DMS53 (cell line): ENCODE measurements around the gene PTK7.
A peak's percentile ranks its signal among the peaks of the same experiment; 100 is the strongest.
"Not testable (repeated sequence)": the region's sequence is repeated elsewhere in the genome, so short reads cannot be mapped to it uniquely, and the experiment has no call there.

ENCODE experiments used
- DNase-seq: peaks from one replicate; lab custom pipeline; 2025; lab: John Stamatoyannopoulos, UW

PTK7 gene

DNA sequence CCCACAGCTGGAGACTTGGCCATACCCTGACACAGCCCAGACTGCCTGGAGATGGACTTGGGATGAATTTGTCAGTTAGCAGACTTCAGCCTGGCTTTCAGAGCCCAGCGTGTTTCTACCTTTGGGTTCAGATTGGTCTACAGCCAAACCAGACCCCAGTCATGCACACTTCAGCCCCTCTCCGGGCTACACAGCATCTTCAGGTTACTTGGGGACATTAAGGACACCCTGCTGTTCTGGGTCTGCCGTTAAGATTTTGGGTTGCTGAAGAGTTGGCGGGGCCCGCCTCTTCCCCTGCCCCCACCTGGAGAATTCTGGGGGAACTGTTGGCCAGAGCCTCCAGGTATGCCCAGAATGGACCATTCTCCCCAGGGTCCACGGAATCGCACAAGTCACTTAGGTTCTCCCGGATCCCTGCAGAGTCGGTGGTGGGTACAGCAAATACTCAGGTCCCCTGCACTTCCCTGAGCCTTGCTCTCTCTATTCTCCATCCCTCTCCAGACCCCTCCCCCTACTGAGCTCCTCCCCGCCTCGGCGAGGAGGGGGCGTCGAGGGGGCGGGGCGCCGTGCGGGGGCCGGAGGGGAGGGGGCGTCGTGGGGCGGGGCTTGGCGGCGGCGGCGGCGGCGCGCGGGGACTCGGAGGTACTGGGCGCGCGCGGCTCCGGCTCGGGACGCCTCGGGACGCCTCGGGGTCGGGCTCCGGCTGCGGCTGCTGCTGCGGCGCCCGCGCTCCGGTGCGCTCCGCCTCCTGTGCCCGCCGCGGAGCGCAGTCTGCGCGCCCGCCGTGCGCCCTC, at the start of gene PTK7:
TSS of gene PTK7 (plus strand) at position 645 of the 794 bp plus-strand sequence. CDS start 175 bp downstream, outside the sequence.
- peak; percentile 77 for DNase-seq

DNA sequence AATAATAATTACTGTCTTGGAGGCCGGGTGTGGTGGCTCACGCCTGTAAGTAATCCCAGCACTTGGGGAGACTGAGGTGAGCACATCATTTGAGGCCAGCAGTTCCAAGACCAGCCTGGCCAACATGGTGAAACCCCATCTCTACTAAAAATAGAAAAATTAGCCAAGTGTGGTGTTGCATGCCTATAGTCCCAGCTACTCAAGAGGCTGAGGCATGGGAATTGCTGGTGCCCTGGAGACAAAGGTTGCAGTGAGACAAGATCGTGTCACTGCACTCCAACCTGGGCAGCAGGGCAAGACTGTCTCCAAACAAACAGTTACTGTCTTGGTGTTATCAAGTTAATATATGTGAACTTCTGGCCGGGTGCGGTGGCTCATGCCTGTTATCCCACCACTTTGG, 49.7 kb upstream of the PTK7 start:
- DNase-seq, result no peak

DNA sequence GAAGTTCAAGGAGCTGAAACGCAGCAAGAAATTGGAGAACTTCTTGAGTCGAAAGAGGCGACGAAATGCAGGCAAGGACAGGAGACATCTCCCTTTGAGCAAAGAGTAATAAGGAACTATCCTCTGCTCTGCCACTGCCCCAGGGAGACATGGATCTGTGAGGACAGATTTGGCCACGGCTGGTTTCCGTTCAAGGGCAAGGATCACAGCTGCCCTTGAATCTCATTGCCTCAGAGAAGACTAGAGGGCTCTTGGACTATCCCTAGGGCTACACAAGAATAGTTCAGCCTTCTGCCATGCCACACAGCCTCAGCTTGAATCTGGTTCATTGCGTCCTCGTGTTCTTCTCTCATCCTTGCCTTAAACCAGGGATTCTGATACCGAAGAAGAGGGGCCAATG, 47.0 kb upstream of the PTK7 start:
- no peak for DNase-seq

DNA sequence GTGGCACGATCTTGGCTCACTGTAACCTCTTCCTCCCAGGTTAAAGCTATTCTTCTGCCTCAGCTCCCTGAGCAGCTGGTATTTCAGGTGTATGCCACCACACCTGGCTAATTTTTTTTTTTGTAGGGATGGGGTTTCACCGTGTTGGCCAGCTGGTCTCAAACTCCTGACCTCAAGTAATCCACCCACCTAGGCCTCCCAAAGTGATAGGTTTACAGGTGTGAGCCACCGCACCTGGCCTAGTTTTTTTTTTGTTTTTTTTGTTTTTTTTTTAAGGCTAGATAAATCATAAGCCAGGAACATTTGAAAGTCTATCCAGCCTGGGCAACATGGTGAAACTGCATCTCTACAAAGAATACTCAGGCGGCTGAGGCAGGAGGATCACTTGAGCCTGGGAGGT, 43.8 kb upstream of the PTK7 start:
- peak; percentile 13 for DNase-seq

DNA sequence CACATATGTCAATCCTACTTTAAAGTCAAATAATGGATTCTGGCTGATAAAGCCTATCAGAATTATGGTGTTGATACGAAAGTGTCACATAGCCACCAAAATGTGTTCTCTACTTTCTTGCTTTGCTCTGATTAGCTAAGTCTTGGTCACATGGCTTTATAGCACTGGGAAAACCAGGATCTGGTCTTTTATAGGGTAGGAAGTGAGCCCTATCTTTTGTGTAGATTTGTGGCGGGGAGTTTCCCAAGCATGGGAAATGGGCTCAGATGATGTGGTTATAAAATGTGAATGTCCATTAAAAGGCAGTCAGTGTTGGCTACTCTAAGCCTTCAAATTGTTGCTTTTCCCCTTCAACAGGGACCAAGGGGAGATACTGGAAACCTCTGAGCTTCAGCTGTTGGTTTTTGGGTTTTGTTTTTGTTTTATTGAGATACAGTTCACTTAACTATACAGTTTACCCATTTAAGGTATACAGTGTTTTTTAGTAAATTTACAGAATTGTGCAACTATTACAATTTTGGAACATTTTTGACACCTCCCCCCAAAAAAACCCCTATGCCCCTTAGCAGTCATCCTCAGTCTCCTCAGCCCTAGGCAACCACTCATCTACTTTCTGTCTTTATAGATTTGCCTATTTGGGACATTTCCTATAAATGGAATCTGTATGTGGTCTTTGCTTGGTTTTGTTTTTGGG, 42.5 kb upstream of the PTK7 start:
- no peak for DNase-seq

DNA sequence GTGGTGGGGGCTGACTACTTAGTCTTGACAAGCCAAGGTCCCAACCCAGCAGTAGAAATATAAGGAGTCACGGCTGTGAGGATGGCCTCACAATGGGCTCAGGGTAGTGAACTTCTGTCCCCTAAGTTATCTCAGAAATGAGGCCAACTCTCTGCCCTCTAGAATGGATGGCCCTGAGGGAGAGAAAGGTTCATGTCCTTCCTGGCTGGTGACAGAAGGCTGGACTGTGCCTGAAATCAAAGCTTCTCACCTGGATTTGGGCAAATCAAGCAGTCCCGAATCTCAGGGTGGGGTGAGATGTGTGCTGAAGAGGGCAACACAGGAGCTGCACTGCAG, 42.0 kb upstream of the PTK7 start:
- DNase-seq, result no peak

DNA sequence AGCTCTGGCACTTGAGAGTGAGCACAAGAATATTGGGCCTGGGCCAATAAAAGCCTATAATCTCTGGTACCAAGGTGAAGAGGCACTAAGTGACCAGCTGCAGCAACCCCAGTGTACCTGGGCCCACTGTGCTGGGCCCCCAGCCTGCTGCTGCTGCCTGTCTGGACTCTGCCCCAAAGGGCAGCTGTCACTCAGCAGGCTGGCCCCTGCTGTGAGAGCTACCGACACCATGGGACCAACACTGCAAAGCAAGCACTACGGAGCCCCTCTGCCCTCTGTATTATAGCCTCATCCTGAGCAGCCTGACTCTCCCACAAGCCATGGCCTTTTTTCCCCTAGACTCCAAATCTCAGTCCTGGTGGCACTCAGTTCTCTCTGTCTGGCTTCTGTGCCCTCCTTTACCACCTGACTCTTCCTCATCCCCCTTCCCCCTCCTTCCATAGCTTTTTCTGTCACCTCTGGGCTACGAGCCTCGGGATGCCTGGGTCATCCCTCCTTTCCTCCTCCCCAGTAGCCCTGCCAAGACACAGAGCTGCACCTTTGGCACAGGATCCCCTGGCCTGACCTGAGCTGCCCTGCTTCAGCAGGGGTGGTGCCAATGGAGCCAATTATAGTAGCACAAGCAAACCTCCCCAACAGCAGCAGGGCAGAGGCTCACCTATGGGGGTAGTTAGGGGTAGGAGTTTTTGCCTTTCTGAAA, 40.5 kb upstream of the PTK7 start:
- no peak for DNase-seq

DNA sequence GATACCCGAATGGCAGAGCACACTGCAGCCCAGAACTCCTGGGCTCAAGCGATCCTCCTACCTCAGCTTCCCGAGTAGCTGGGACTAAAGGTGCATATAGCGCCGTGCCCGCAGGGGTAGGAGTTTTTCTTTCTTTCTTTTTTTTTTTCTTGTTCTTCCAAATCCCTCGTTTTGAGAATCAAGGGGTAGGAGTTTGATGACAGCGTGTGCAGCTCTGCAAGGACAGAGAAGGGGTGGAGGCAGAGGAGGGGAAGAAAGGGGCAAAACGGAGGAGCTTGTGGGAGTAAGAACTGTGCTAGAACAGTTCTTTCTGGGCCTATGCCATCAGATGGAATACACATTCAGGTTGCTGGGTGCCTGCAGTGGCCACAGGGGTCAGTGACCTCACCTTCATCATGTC, 39.4 kb upstream of the PTK7 start:
- DNase-seq, result no peak

DNA sequence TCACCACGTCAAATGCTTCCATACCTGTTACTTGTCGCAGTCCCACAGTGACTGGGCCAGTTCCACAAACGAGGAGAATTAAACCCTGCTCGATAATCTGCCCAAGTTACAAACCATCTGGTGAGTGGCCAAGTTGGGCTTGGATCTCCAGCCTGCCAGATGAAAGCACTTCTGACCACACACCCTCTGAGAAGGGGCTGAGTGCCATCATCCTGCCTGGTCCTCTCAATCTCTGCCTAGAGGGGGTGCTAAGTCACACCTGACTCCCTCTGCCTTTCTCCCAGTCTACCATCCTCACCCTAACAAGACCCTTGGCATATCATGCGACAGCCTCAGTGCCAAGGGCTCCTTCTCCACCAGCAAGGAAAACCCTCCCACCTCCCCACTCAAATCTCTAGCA, 38.9 kb upstream of the PTK7 start:
- no peak for DNase-seq

DNA sequence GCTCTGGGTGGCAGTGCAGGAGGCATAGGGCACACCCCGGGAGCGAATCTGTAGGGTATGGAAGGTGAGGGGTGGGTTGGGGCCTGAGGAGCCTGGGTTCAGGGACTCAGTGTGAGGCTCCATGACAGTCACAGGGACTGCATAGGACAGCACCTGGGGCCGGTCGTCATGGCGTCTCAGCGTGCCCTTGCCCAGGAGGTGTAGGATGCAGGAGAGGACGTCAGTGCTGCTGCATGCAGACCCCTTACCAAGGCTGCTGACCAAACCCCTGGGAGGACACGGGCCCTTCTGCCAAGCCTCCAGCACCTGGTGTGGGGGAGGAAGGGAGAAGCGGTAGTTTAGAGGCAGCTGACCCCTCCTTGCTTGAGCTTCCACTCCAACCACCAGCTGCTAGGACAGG, 38.4 kb upstream of the PTK7 start:
- DNase-seq, result no peak

DNA sequence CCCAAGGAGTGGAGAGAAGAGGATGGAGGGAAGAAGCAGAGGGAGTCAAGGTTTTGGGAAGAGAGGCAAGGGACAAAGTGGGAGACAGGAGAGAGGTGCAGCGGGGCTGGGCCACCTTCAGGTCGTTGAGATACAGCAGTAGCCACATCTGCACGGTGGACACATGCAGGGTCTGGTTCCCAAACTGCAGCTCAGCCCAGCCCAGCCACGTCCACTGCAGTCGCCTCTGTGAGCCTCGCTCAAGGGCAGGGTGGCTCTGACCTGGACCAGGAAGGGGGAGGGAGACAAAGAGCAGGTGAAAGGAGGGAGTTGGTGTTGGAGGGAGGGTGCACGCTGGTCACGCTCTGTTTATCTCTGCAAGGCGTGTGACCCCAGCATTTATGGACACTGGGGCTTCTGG, 37.4 kb upstream of the PTK7 start:
- DNase-seq, result no peak

DNA sequence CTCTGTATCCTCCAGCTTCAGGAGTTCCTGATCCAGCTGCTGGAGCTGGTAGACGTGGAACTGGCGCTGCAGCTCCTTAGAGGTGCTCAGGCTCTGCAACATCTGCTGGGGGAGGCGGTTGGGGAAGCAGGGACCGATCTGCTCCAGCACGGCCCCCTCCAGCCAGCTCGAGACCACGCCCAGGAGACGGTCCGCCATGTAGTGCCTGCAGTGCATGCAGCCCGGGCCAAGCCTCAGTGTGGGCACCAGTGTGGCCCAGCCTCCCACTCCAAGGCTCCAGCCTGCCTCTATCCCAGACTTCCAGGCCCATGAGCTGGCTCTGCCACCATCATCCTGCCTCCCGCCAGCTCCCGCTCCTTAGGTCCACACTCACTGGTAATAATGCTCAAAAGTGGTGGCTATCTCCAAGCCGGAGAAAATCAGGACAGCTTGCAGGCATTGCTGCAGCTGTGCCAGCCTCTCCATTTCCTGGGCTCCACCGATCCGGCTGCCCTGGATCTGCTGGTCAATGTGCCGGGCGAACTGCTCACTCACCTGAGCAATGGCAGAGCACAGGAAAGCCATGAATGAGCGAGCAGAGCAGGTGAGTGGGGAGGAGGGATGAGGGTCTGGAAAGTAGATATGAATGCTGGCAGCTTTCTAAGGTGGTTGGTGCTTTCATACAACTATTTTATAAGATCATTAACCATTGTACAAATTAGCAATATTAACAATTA, 35.4 kb upstream of the PTK7 start:
- no peak for DNase-seq

DNA sequence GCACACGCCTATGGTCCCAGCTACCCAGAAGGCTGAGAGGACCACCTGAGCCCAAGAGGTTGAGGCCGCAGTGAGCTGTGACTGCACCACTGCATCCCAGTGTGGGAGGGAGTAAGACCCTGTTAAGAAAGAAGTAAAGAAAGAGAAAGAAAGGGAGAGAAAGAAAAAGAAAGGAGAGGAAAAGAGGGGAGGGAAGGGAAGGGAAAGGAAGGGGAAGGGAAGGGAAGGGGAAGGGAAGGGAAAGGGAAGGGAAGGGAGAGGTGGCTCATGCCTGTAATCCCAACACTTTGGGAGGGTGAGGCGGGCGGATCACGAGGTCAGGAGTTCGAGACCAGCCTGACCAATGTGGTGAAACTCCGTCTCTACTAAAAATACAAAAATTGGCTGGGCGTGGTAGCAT, 34.6 kb upstream of the PTK7 start:
- not testable (repeated sequence) for DNase-seq

DNA sequence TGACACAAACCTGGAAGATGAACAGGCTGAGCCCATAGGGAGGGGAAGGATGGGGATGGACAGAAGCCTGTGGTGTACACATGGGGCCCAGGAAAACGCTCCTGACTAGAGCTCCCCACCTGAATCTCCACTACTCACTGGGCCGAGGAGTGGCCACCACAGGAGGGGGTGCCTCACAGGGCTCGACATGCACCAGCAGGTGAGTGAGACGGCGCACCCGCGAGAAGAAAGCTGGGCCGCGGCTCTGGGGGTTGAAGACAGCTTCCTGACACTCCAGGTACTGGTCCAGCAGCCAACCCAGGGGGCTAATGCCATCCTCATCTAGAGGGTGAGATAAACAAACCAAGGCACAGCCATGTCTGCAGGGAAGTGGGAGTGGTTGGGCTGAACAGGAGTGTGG, 32.8 kb upstream of the PTK7 start:
- DNase-seq, result no peak

DNA sequence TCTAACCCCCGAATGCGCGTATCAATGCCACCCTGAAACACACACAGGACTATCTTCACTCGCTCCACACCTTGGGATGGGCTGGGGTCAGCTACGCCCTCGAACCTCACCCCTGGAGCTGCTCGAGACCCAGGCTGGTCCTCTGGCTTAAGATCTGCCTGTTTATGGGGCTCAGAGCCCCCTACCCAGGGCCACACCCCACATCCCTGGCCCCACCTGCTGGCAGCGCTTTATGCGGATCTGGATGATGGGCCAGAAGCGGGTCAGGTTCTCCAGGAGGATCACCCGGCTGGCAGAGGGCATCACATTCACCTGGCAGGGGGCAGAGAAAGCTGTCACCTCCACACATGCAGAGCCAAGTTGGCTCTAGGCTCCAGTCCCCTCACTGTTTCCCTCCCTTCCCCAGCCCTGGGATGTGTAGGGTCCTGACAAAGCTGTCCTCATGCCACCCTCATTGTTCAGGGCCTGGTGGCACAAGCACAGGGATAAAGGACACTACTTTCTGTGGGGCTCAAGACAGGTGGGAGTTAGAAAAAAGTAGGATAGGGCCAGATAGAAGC, 30.7 kb upstream of the PTK7 start:
- no peak for DNase-seq

DNA sequence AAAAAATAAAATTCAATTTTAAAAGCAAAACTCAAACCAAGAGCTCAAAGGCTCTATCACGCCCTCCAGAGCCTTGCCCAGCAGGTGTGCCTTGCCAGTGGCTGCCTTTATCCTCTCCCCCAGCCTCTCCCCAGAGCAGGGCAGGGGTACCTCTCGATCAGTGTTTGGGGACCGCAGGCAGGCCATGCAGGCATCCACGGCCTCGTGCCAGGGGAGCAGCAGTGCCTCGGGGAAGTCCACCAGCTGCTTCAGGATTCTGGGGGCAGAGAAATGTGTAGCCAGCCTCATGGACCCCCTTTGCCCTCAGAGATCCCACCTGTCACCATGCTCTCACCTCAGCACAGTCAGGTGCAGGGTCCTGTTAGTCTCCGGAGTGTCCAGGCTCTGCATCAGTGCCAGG, 28.1 kb upstream of the PTK7 start:
- no peak for DNase-seq

DNA sequence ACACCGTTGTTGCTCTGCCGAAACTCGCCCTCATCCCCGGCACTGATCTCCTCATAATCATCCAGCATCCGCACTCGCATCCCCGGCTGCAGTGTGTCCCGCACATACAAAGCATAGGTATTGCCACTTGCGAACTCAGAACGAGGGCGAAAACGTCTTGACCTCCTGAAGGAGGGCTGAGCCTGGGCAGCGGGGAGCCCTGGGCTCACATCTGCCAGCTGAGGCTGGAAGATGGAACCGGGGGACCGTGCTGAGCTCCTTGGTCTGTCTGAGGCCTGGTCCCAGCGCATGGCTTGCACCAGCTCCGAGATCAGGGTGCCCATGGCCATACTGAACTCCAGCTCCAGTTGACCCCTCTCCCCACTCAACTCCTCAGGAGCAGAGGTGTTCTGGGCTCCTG, 25.1 kb upstream of the PTK7 start:
- DNase-seq, result no peak

DNA sequence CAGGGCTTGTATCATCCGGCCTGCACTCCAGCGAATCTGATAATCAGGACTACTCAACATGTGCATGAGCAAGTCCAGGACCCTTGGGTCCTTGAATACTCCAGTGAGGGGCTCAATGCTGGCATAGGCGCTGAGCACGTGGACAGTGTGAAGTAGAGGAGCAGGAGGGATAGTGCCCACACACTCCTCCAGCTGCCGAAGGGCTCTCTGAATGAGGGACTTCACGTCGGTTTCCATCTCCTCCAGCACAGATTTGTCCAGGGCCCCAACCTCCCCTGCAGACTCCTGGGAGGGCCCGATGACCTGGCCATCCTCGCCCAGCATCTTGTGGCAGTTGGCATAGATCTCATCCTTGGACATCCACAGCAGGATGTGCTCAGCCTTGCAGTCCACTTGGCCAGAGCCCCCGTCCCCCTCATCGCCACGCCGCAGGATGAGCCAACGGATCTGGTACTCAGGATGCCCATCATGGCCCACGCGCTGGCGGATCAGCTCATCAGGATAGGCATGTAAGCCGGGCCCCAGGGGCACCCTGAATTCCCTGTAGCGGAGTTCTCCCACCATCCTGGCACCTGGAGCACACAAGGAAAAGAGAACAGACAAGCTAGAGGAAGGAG, 23.8 kb upstream of the PTK7 start:
- no peak for DNase-seq

DNA sequence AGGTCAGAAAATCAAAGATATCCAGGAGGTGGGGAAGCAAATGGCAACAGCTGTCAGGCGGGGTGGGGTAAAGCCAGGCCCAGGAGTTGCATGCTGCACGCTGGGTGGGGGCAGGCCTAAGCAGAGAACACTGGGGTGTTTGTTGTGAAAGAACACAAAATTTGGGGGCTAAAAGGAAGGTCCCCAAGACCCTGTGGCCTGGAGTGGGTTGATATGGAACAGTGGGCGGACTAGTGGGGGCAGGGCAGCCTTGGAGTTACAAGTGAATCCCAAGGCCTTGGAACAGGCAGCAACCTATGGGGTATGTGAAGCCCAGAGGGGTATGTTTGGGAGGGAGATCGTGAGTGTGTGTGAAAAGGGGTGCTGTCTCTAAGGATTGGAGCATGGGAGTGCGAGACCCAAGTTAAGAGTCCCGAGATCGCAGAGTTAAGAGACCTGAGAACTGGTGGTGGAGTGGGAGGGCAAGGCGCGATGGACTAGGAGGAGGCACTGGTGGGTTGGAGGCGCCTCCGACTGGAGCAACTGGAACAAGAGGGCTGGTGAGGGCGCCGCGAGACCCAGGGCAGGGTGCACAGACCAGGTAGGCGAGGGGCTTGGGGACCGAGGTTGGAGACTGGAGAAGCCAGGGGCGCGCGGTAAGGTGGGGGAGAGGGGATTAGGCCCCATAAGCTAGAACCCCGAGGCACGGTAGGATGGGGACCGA, 23.1 kb upstream of the PTK7 start:
- DNase-seq, result peak; percentile 60

DNA sequence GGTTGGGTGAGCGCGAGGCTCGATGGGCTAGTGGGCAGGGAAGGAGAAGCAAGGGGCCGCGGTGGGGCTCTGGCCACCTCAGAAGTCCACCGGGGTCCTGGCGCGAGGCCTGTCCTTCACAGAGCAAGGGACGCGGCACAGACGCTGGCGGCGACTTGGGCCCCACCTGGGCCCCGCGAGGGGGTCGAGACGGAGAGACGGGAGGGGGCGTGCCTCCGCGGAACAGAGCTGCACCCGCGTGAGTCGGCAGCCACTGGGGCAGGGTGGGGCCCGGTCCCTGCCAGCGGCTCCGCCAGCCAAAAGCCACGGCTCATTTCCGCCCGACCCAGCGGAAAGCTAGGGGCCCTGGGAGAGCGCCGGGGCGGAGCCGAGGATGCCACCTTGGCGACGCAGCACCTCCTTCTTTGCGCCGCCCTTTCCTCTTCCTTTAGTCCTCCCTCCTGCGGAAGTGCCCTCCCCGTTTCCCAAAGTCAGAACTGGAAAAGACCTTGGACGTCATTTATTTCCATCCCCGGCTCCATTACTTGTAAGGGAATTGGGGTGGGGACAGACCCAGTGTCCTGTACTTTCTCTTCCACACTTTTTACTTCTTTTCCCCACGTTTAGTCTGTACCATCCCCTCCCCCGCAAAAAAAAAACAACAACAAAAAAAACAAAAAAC, 22.4 kb upstream of the PTK7 start, which contains the start of gene CUL7:
TSS of gene CUL7 (minus strand) at position 307 of the 661 bp plus-strand sequence. CDS start 1,063 bp downstream, outside the sequence.
- DNase-seq, result peak; percentile 98
